ENCODE data around the gene PAK1.

PAK1 gene

DNA sequence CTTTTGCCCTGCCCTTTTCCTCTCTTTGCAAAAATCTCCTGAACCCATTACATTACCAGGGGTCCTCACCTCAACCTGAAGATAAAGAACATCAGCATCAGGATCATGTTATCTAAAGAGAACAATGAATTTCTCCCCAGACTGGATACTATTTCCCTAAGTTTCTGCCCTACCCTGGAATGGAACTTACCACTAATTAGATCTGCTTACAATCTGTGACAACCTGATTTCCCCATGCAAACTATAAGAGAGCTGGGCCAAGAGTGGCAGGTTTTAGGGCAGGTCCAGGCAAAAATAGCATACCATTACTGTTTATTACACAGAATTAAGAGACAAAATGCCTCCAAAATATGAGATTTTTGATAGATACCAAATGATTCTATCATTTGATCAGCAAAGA is 114.4 kb downstream of the PAK1 start:
- TF ChIP-seq, protein P1, sequence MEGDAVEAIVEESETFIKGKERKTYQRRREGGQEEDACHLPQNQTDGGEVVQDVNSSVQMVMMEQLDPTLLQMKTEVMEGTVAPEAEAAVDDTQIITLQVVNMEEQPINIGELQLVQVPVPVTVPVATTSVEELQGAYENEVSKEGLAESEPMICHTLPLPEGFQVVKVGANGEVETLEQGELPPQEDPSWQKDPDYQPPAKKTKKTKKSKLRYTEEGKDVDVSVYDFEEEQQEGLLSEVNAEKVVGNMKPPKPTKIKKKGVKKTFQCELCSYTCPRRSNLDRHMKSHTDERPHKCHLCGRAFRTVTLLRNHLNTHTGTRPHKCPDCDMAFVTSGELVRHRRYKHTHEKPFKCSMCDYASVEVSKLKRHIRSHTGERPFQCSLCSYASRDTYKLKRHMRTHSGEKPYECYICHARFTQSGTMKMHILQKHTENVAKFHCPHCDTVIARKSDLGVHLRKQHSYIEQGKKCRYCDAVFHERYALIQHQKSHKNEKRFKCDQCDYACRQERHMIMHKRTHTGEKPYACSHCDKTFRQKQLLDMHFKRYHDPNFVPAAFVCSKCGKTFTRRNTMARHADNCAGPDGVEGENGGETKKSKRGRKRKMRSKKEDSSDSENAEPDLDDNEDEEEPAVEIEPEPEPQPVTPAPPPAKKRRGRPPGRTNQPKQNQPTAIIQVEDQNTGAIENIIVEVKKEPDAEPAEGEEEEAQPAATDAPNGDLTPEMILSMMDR (IDR thresholded peaks at IDR 0.05; ENCODE audit: low read depth, low read length) = no peak
- no peak for DNase-seq (ENCODE audit: extremely low read depth, low read depth)

DNA sequence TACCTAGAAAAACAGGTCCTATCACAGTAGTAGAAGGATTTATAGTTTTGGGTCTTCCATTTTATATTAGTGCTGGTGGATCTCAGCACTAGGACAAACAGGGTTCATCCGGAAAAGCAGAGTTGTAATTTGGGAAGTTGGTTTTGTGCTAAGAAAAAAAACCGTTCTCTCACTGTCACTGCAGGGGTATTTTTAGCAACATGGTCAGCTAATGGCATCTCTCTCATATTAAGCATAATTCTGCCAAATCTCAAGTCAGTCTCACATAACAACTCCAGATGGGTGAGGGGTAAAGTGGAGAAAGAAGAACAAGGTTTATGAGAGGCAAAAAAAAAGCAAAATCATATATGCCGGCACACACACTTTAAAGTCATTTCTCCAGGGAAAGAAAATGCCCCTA is 120.8 kb downstream of the PAK1 start:
- TF ChIP-seq, protein P1 (IDR thresholded peaks at IDR 0.05; ENCODE audit: low read depth, low read length) = no peak
- no peak for DNase-seq (ENCODE audit: extremely low read depth, low read depth)

DNA sequence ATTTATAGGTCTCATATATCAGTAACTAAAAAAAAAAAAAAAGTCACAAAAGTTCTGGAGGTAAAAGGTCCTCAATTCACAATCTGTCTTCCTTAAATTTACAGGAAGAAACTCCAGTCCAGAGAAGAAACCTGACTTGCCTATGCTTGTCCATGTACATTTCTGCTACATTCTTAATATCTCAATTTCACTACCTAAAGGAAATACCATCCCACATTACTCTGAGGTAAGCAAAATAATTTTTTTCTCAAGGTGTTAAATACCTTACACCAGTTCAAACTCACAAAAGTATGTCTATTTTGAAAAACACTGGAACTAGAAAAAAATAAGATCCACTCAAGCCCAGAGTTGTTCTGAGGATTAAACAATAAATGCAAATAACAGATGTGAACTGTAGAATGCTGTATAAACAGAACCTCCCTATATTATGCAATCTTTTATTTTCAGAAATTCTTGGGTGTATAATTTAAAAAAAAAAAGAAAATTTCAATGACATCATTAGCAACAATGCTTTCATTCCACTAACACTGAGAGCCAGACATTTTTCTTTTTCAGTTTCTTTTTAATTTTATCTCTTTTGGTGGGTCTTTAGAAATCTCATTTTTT is 122.5 kb downstream of the PAK1 start:
- no peak for DNase-seq (ENCODE audit: extremely low read depth, low read depth)
- TF ChIP-seq, protein P1 (IDR thresholded peaks at IDR 0.05; ENCODE audit: low read depth, low read length) = no peak

DNA sequence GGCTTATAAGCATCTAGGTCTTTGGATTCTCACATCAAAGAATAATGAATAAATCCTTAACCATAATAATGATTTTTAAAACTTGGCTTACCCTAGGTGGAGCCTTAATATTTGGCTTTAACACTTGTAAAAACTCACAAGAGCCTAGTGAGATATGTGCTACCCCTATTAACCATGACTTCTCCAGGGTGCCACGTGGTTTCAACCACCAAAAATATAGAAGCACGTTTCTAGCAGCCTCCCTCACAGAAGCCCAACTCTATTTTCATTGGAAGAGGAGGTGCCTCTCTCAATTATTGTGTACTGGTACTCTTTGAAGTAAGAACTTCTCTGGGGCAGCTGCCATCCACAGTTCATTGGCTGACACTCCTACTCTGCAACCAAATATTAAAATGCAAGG is 125.9 kb downstream of the PAK1 start:
- TF ChIP-seq, protein P1 (IDR thresholded peaks at IDR 0.05; ENCODE audit: low read depth, low read length) = no peak
- no peak for DNase-seq (ENCODE audit: extremely low read depth, low read depth)

DNA sequence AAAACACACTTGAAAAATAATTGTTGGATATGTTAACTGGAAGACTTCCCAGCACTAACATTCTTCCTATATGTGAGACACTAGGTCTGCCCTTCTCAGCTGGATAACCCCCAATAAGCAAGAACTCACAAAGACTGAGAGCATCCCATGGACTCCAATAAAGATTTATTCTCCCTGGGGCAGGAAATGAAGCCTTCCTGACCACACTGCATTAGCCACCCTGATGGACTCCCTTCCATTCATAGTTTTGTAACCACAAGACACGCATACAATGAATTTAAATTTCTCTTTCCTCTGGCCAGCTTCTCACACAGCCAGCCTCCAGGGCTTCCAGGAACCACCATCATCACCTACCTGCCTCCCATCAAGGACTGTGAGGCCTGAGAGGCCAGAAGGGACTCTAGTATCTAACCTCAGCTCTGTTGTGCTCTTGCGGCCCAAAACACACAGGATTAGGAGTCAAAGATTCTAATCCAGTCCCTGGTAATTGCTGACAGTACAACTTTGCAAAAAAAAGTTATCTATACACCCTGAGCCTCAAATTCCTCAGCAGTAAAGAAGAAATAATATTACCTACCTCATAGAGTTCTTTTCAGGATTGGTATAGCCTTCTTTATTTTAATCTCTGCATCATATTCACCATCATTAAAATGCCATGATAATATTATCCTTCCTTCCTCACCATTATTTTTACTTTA is 126.8 kb downstream of the PAK1 start:
- no peak for DNase-seq (ENCODE audit: extremely low read depth, low read depth)
- TF ChIP-seq, protein P1 (IDR thresholded peaks at IDR 0.05; ENCODE audit: low read depth, low read length) = no peak

DNA sequence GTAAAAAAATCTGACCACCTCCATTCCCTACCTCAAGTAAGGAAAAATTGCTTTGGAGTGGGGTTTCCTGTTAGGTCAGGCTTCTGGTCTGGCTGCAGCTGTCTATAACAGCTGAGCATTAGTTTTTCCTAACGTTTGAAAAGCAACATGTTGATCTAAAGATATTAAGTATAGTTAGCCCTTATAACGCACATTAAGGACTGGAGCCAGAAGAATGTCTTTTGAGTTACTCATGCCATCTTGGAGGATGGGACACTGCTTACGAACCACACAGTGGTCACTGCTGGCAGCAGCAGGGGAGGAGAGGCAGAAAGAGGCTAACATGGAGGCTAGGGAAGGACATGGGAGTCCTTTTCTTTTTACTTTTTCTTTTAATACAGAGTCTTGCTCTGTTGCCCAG is 128.3 kb downstream of the PAK1 start:
- no peak for DNase-seq (ENCODE audit: extremely low read depth, low read depth)
- TF ChIP-seq, protein P1 (IDR thresholded peaks at IDR 0.05; ENCODE audit: low read depth, low read length) = no peak

DNA sequence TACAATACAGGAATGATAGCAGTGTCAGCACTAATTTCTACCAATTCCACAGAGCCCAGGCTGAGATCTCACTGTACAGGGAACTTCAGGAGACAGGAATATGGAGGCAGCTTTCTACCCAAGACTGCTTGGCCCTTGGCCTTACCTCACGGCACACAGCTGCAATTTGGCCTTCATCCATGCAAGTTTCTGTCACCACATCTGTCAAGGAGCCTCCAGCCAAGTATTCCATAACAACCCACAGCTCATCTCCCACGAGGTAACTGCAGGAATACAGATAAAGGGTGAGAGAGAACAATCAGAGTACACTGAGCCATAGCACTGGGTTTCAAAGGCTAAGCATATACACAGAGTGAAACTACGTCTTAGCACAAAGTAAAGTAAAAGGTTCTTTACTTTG is 133.4 kb downstream of the PAK1 start:
- TF ChIP-seq, protein P1 (IDR thresholded peaks at IDR 0.05; ENCODE audit: low read depth, low read length) = no peak
- no peak for DNase-seq (ENCODE audit: extremely low read depth, low read depth)
